Stimulated activated CD8-positive, alpha-beta memory T cell treated with anti-CD3 and anti-CD28 coated beads, Interleukin-4, amount 100 ng/mL, for 1 hour (primary cell): Measurements from ENCODE around the gene FN3K.

ENCODE experiments used
- DNase-seq, 2 donors: peaks; one replicate each; pipeline ENCODE4 v3.0.0-alpha.2; 2020; ENCODE audit warnings: low read depth in 2 of 2, low spot score in 1 of 2

Gene FN3K

GRCh38 chr17:82703036-82703745 lies 32.2 kb upstream of the FN3K start:
- no peak for DNase-seq

- DNase-seq: no peak
Observed at GRCh38 chr17:82703935-82704865, 31.2 kb upstream of the FN3K start.

- DNase-seq: no peak
Observed at GRCh38 chr17:82704886-82705285, 30.5 kb upstream of the FN3K start.

GRCh38 chr17:82705756-82706155 lies 29.7 kb upstream of the FN3K start:
- no peak for DNase-seq

GRCh38 chr17:82709024-82709675 lies 26.3 kb upstream of the FN3K start:
- DNase-seq: no peak

- DNase-seq: no peak
Observed at GRCh38 chr17:82709676-82710498, 25.5 kb upstream of the FN3K start.

GRCh38 chr17:82710499-82711232 lies 24.7 kb upstream of the FN3K start:
- DNase-seq: no peak

- no peak for DNase-seq
Observed at GRCh38 chr17:82713071-82713723, 22.2 kb upstream of the FN3K start.

- peak; percentile 57 to 90 for DNase-seq
Observed at GRCh38 chr17:82716203-82717010, 19.0 kb upstream of the FN3K start, which contains the start of gene FN3KRP. Gene FN3KRP, plus strand, starts transcription at chr17:82716706. Its CDS starts 50 bp downstream, at chr17:82716756.

GRCh38 chr17:82718986-82719685 lies 16.3 kb upstream of the FN3K start:
- no peak for DNase-seq

GRCh38 chr17:82720204-82720603 lies 15.2 kb upstream of the FN3K start:
- DNase-seq: no peak

GRCh38 chr17:82722341-82723013 lies 12.9 kb upstream of the FN3K start:
- no peak for DNase-seq

GRCh38 chr17:82723169-82723807 lies 12.1 kb upstream of the FN3K start:
- no peak for DNase-seq

- DNase-seq: no peak
Observed at GRCh38 chr17:82726427-82726826, 9.0 kb upstream of the FN3K start.

- no peak for DNase-seq
Observed at GRCh38 chr17:82729479-82730260, 5.7 kb upstream of the FN3K start.

GRCh38 chr17:82732118-82732743 lies 3.2 kb upstream of the FN3K start:
- no peak for DNase-seq
